ENCODE measurements around the gene TNFRSF25.

- TF ChIP-seq CTCF (IDR thresholded peaks at IDR 0.05), result no peak
- TF ChIP-seq POLR2A (IDR thresholded peaks at IDR 0.05), result no peak
- no peak for TF ChIP-seq POLR2AphosphoS5 (IDR thresholded peaks at IDR 0.05)
- TF ChIP-seq EP300 (IDR thresholded peaks at IDR 0.05), result no peak
These were observed 17.2 kb upstream of the TNFRSF25 start for GRCh38 chr1:6483017-6483760.
